Inferior parietal cortex (tissue), 1 donor: ENCODE measurements around the gene MYL12A.
"Not testable (repeated sequence)": the region's sequence is repeated elsewhere in the genome, so short reads cannot be mapped to it uniquely, and the experiment has no call there.

Source experiments
- DNase-seq: peaks from one replicate; pipeline ENCODE4 v3.0.0-alpha.2; 2016; ENCODE audit errors: extremely low spot score

Gene MYL12A

GRCh38 chr18:3247240-3248061 is at the start of gene MYL12A:
TSS of gene MYL12A (plus strand) at chr18:3247801. CDS start at chr18:3253248, 5,447 bp downstream.
- DNase-seq: peak; percentile 90

- not testable (repeated sequence) for DNase-seq
Observed at GRCh38 chr18:3198260-3198860, 49.2 kb upstream of the MYL12A start.

GRCh38 chr18:3199942-3200645 is 47.5 kb upstream of the MYL12A start:
- DNase-seq: no peak

- DNase-seq: no peak
Observed at GRCh38 chr18:3205239-3205638, 42.4 kb upstream of the MYL12A start.

- no peak for DNase-seq
Observed at GRCh38 chr18:3207565-3207964, 40.0 kb upstream of the MYL12A start.

GRCh38 chr18:3209859-3210569 is 37.6 kb upstream of the MYL12A start:
- no peak for DNase-seq

GRCh38 chr18:3211236-3211992 is 36.2 kb upstream of the MYL12A start:
- no peak for DNase-seq

- DNase-seq: no peak
Observed at GRCh38 chr18:3212657-3213056, 34.9 kb upstream of the MYL12A start.

- DNase-seq: no peak
Observed at GRCh38 chr18:3213300-3214059, 34.1 kb upstream of the MYL12A start.

- DNase-seq: no peak
Observed at GRCh38 chr18:3214855-3215637, 32.6 kb upstream of the MYL12A start.

- no peak for DNase-seq
Observed at GRCh38 chr18:3216987-3217386, 30.6 kb upstream of the MYL12A start.

- no peak for DNase-seq
Observed at GRCh38 chr18:3217948-3218647, 29.5 kb upstream of the MYL12A start.

- no peak for DNase-seq
Observed at GRCh38 chr18:3218819-3219218, 28.8 kb upstream of the MYL12A start.

- peak; percentile 27 for DNase-seq
Observed at GRCh38 chr18:3219241-3219630, 28.4 kb upstream of the MYL12A start.

GRCh38 chr18:3219631-3220335 is 27.8 kb upstream of the MYL12A start, which contains the start of gene MYOM1:
TSS of gene MYOM1 (minus strand) at chr18:3219968. CDS start at chr18:3215223, 4,745 bp downstream.
- DNase-seq: no peak

GRCh38 chr18:3220868-3221267 is 26.7 kb upstream of the MYL12A start:
- not testable (repeated sequence) for DNase-seq

GRCh38 chr18:3221496-3221895 is 26.1 kb upstream of the MYL12A start:
- no peak for DNase-seq

GRCh38 chr18:3223356-3223755 is 24.2 kb upstream of the MYL12A start:
- DNase-seq: no peak
